HG03064 (cell line): ENCODE results near the gene C10orf90.

Experiments used
- ATAC-seq: cut with Tn5 transposase; IDR thresholded peaks from one replicate; pipeline ENCODE4 v1.9.1; 2021; ENCODE audit warnings: low read depth; ENCODE audit not compliant: unreplicated experiment

The C10orf90 gene

DNA sequence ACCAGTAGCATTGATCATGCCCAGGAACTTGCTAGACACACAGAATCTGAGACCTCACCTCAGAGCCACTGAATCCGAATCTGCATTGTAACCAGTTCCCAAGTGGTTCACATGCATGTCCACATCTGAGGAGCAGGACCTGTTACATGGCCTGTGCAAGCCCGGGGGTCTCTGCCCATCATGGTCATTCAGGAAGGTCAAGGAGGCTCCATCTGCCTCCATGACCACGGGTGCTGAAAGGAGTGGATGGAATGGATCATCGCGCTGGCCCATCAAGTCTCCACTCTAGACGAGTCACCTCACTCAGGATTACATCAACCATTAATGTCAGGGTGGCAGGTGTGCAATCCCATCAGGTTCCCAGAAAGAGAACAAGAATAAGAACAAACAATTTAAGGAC, 196.5 kb downstream of the C10orf90 start:
- ATAC-seq = no peak

- ATAC-seq = no peak
Observed at GRCh38 chr10:126470991-126471390, 199.5 kb downstream of the C10orf90 start.

DNA sequence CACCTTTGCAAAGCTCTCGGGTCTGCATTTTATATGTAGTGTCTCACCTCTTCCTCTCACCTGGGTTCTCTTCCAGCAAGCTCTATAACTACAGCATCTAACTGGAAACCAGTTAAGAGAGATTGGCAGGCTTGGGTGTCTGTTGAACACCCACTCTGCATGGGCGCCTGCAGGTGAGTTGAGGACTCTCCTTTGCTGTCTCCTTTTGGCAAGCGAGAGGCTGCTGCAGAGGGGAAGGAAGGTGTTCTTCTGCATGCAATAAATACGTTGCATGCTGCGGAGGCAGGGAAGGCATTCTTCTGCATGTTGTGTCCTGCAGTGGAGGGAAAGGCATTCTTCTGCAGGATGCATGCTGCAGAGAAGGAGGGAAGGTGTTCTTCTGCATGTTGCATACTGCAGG, 200.8 kb downstream of the C10orf90 start:
- ATAC-seq = no peak

- ATAC-seq = no peak
Observed at GRCh38 chr10:126468876-126469643, 201.4 kb downstream of the C10orf90 start.

GRCh38 chr10:126468467-126468866, 202.0 kb downstream of the C10orf90 start:
- no peak for ATAC-seq

- no peak for ATAC-seq
Observed at GRCh38 chr10:126465771-126466170, 204.7 kb downstream of the C10orf90 start.

DNA sequence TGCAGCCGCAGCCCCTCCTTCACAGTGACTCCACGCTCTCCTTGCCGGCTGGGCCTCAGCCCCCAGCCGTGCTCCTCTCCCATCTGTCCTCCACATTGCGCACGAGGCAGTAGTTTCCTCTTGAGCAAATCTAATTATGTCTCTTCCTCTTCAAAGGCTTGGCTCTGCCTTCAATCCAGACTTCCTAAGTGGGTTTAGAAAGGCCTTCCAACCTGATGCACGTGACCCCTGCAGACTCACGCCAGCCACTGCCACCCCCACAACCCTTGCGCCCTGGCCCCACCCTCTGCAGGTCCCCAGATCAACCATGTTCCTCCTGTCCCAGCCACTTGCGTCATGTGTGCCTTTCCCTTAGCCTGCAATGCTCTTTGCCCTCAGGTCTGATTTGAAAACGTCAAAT, 207.2 kb downstream of the C10orf90 start:
- ATAC-seq = no peak

GRCh38 chr10:126461289-126461940, 209.1 kb downstream of the C10orf90 start:
- ATAC-seq = no peak

DNA sequence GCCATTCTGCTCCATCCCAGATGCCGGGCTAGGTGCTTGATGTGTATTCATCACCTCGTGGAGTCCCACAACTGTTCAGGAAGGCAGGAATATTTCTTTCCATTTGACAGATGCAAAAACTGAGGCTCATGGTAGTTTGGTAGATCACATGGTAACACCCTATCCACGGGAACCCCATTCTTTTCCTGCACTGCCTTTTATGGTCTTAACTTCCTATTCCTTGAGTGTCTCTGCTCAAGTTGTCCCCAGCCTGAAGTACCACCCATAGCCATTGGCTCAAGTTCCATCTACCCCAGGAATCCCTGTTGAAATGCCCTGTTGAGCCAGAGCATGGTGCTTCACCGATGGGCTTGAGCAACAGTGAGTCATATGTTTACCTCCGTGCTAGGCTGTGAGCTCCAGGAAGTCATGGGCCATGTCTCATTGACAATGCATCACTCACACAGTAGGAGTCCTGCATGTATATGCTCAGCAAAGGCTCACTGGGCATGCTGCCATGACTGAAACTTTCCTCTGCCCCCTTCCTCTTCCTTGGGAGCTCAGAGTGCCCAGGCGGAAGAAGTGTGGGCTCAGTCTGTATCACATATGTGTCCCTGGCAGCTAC, 210.5 kb downstream of the C10orf90 start:
- ATAC-seq = no peak

GRCh38 chr10:126459032-126459831, 211.3 kb downstream of the C10orf90 start:
- ATAC-seq = no peak

DNA sequence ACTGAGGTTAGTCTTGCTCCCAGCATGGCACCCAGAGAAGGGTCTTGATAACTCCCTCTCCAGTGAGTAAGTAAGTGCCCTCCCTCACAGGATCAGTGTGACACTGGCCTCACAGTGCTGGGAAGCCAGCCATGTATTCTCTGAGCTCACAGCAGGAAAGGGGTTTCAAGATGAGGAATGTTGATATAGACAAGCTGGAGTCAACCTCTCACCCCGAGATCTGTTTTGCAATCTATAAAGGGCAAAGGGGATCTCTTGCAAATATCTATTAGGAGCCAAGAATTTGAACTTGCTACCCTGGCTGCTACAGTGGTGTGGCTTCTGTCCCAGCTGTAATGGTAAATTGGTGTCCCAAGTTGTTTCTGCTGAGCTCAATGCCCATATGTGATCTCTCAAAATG, 212.0 kb downstream of the C10orf90 start:
- ATAC-seq = no peak

DNA sequence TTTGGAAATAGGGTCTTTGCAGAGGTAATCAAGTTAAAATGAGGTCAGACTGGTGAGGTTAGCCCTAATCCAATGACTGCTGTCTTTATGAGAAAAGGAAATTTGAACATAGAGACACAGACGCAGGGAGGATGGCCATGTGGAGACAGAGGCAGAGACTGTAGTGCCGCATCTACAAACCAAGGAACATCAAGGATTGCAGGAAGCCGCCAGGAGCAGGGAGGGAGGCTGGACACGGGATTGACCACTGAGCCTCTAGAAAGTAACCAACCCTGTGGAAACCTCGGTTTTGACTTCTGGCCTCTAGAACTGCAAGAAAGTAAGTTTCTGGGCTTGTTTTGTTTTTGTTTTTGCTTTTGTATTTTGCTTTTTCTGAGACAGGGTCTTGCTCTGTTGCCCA, 213.9 kb downstream of the C10orf90 start:
- no peak for ATAC-seq

- no peak for ATAC-seq
Observed at GRCh38 chr10:126455766-126456405, 214.6 kb downstream of the C10orf90 start.

- ATAC-seq = no peak
Observed at GRCh38 chr10:126455036-126455765, 215.3 kb downstream of the C10orf90 start.

DNA sequence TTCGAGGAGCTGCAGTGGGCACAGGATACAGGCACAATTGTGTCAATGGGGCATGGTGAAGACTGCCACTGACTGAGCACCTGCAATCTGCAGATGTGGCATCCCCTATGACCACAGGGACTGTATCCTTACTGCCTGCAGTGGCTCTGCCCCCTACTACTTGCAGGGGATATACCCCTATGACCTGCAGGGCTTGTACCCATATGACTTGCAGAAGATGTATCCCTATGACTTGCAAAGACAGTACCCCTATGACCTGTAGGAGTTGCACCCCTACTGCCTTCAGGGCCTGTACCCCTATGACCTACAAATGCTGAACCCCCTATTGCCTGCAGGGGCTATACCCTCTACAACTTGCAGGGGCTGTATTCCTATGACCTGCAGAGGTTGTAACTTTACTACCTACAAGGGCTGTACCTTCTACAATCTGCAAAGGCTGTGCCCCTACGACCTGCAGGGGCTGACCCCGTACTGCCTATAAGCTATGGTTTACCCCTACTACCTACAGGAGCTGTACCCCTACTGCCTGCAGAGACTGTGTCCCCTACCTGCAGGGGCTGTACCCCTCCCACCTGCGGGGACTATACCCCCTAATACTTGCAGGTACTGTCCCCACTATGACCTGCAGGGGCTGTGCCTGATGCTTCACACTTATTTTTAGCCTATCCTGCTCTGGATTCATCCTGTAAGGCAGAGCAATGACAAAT, 216.3 kb downstream of the C10orf90 start:
- ATAC-seq = no peak

GRCh38 chr10:126452245-126452644, 218.2 kb downstream of the C10orf90 start:
- no peak for ATAC-seq

- no peak for ATAC-seq
Observed at GRCh38 chr10:126448091-126448490, 222.4 kb downstream of the C10orf90 start.

- no peak for ATAC-seq
Observed at GRCh38 chr10:126439942-126440341, 230.6 kb downstream of the C10orf90 start.

DNA sequence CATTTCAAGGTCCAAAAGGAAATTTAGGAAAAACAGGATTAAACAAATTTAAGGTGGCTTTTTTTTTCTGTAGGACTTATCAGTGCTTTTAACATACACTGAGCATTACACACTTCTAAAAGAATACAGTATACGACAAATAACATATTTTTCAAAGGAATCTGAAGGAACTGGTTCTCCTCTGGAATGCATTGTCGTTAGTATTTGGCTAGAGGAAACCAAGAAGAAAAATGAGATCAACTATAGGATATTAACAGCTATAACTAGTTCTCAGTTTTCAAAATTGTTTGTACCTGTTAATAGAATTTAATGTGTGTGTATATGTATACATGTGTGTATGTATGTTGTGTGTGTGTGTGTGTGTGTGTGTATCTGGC, 232.1 kb downstream of the C10orf90 start:
- ATAC-seq = no peak
